CD4-positive, alpha-beta memory T cell (primary cell): ENCODE results near the gene KIF26A. TPM values are rescaled to one million over a fixed set of nuclear protein-coding genes. Genes with fewer than 3 reads are reported as not detected.

ENCODE experiments used
- CTCF ChIA-PET: fragments of 350-600 bp; sonication (Branson Sonifier 250); formaldehyde crosslinking; loops from one replicate; lab custom pipeline; 2021; ENCODE audit warnings: inconsistent platforms; ENCODE audit not compliant: partially characterized antibody; lab: Charles Lee
- POLR2A ChIA-PET: fragments of 350-600 bp; sonication (Branson Sonifier 250); formaldehyde crosslinking; loops from one replicate; lab custom pipeline; 2021; ENCODE audit not compliant: partially characterized antibody; lab: Charles Lee
- DNase-seq, 5 donors: peaks; one replicate each; pipeline versions ENCODE4 v3.0.0 to v3.0.0-alpha.2; 2020 to 2022; ENCODE audit warnings: mixed read lengths in 1 of 5
- H3K27ac ChIP-seq: one replicate; pipeline ENCODE4 v1.7.0; 2013; ENCODE audit warnings: low read depth, low read length
- H3K27me3 ChIP-seq: 2 replicates; pipeline ENCODE4 v1.7.0; 2013; ENCODE audit warnings: mild to moderate bottlenecking, low read length, moderate library complexity; ENCODE audit not compliant: insufficient read depth
- H3K36me3 ChIP-seq: 2 replicates; pipeline ENCODE4 v1.7.0; 2013; ENCODE audit warnings: mild to moderate bottlenecking, low read length, moderate library complexity; ENCODE audit not compliant: insufficient read depth
- H3K4me1 ChIP-seq: 2 replicates; pipeline ENCODE4 v1.7.0; 2013; ENCODE audit warnings: mild to moderate bottlenecking, low read length, moderate library complexity; ENCODE audit not compliant: insufficient read depth
- H3K4me3 ChIP-seq, 2 donors: one replicate each; pipeline ENCODE4 v1.7.0; 2013; ENCODE audit warnings: low read length in 2 of 2, mild to moderate bottlenecking in 1 of 2
- H3K9me3 ChIP-seq, 2 donors: one replicate each; pipeline ENCODE4 v1.7.0; 2013; ENCODE audit warnings: low read length in 2 of 2, control low read depth in 1 of 2; ENCODE audit not compliant: control insufficient read depth in 1 of 2
- H3K27ac Mint-ChIP-seq, 7 donors: one replicate each; pipeline ENCODE4 v1.8.0; 2020 to 2021; ENCODE audit warnings: mixed read lengths in 7 of 7, mild to moderate bottlenecking in 6 of 7, inconsistent platforms in 3 of 7, moderate library complexity in 3 of 7
- H3K27me3 Mint-ChIP-seq, 2 donors: one replicate each; pipeline ENCODE4 v1.8.0; 2020 to 2021; ENCODE audit warnings: mixed read lengths in 2 of 2
- H3K36me3 Mint-ChIP-seq, 2 donors: one replicate each; pipeline ENCODE4 v1.8.0; 2020 to 2021; ENCODE audit warnings: mixed read lengths in 2 of 2, inconsistent platforms in 1 of 2, mild to moderate bottlenecking in 1 of 2
- H3K4me1 Mint-ChIP-seq, 4 donors: one replicate each; pipeline ENCODE4 v1.8.0; 2020 to 2021; ENCODE audit warnings: mixed read lengths in 4 of 4, mild to moderate bottlenecking in 1 of 4
- H3K4me3 Mint-ChIP-seq, 8 donors: one replicate each; pipeline ENCODE4 v1.8.0; 2020 to 2021; ENCODE audit warnings: mixed read lengths in 8 of 8, mild to moderate bottlenecking in 7 of 8, moderate library complexity in 6 of 8, inconsistent platforms in 3 of 8
- H3K9me3 Mint-ChIP-seq, 8 donors: one replicate each; pipeline ENCODE4 v1.8.0; 2020 to 2021; ENCODE audit warnings: mixed read lengths in 8 of 8, mild to moderate bottlenecking in 5 of 8, inconsistent platforms in 3 of 8, moderate library complexity in 1 of 8
- intact Hi-C: fragments of 100-400 bp; cut with micrococcal nuclease; formaldehyde crosslinking; loops from one replicate; pipeline ENCODE4 v1.15.1; 2023
- polyA plus RNA-seq, 2 donors: library from polyadenylated mRNA; unstranded; fragments of 300-500 nt; fragmentation: Illumina TruSeq; gene quantifications; one replicate each; pipeline ENCODE4 v1.2.3, GENCODE V29; 2021
- total RNA-seq, 2 experiments: library from RNA; stranded (reverse); gene quantifications; one replicate each; pipeline ENCODE4 v1.2.3, GENCODE V29; 2021

KIF26A gene
- total and polyA plus RNA-seq, 4 experiments from 2014 or later, result 0.05 to 0.23 (median 0.22) TPM; not detected in 1

- ChIA-PET CTCF (no interaction called here), POLR2A (no interaction called here)
- no peaks in the 10 kb centered on the region for H3K4me1 Mint-ChIP-seq
- H3K27ac ChIP-seq, result no peak overlapping the region
- no peaks in the 10 kb centered on the region for H3K9me3 ChIP-seq
- no peaks in the 10 kb centered on the region for H3K27me3 ChIP-seq
- H3K4me3 Mint-ChIP-seq, result no peak overlapping the region
- intact Hi-C loops, result no loop called here
- no peak for DNase-seq
- H3K4me3 ChIP-seq, result no peak overlapping the region
- H3K27ac Mint-ChIP-seq, result no peak overlapping the region
- no peaks in the 10 kb centered on the region for H3K27me3 Mint-ChIP-seq
- H3K9me3 Mint-ChIP-seq, result no peaks in the 10 kb centered on the region
- H3K4me1 ChIP-seq, result no peaks in the 10 kb centered on the region
- H3K36me3 Mint-ChIP-seq, result no peaks in the 10 kb centered on the region
- no peaks in the 10 kb centered on the region for H3K36me3 ChIP-seq
These were observed 23.4 kb downstream of the KIF26A start for GRCh38 chr14:104161602-104162367.

- DNase-seq, result no peak
- H3K27me3 Mint-ChIP-seq, result no peaks in the 10 kb centered on the region
- ChIA-PET CTCF (no interaction called here), POLR2A (no interaction called here)
- intact Hi-C loops, result no loop called here
- H3K9me3 Mint-ChIP-seq, result no peaks in the 10 kb centered on the region
- Histone ChIP-seq H3K36me3 (no peaks in the 10 kb centered on the region), H3K27me3 (no peaks in the 10 kb centered on the region), H3K27ac (no peak overlapping the region), H3K4me1 (no peaks in the 10 kb centered on the region), H3K4me3 (no peak overlapping the region), H3K9me3 (no peaks in the 10 kb centered on the region)
- H3K4me3 Mint-ChIP-seq, result no peak overlapping the region
- no peaks in the 10 kb centered on the region for H3K36me3 Mint-ChIP-seq
- no peak overlapping the region for H3K27ac Mint-ChIP-seq
- H3K4me1 Mint-ChIP-seq, result no peaks in the 10 kb centered on the region
These were observed 24.1 kb downstream of the KIF26A start for GRCh38 chr14:104162495-104162894.

- no peaks in the 10 kb centered on the region for H3K36me3 ChIP-seq
- Mint-ChIP-seq H3K9me3 (no peaks in the 10 kb centered on the region), H3K27me3 (no peaks in the 10 kb centered on the region), H3K27ac (no peak overlapping the region), H3K36me3 (no peaks in the 10 kb centered on the region), H3K4me3 (no peak overlapping the region), H3K4me1 (no peaks in the 10 kb centered on the region)
- no peak for DNase-seq
- no peaks in the 10 kb centered on the region for H3K27me3 ChIP-seq
- no peak overlapping the region for H3K4me3 ChIP-seq
- no peaks in the 10 kb centered on the region for H3K4me1 ChIP-seq
- intact Hi-C loops, result no loop called here
- CTCF ChIA-PET, result no interaction called here
- H3K9me3 ChIP-seq, result no peaks in the 10 kb centered on the region
- no peak overlapping the region for H3K27ac ChIP-seq
- POLR2A ChIA-PET, result no interaction called here
These were observed 25.2 kb downstream of the KIF26A start for GRCh38 chr14:104163541-104163940.

GRCh38 chr14:104164041-104164440 lies 25.7 kb downstream of the KIF26A start:
- no peak overlapping the region for H3K4me3 ChIP-seq
- H3K27me3 ChIP-seq, result no peaks in the 10 kb centered on the region
- H3K4me3 Mint-ChIP-seq, result no peak overlapping the region
- no peaks in the 10 kb centered on the region for H3K4me1 ChIP-seq
- ChIA-PET CTCF (no interaction called here), POLR2A (no interaction called here)
- H3K9me3 ChIP-seq, result no peaks in the 10 kb centered on the region
- no peaks in the 10 kb centered on the region for H3K9me3 Mint-ChIP-seq
- H3K4me1 Mint-ChIP-seq, result no peaks in the 10 kb centered on the region
- no peak overlapping the region for H3K27ac Mint-ChIP-seq
- no peaks in the 10 kb centered on the region for H3K27me3 Mint-ChIP-seq
- no peak for DNase-seq
- H3K36me3 Mint-ChIP-seq, result no peaks in the 10 kb centered on the region
- H3K36me3 ChIP-seq, result no peaks in the 10 kb centered on the region
- intact Hi-C loops, result no loop called here
- H3K27ac ChIP-seq, result no peak overlapping the region

- Histone ChIP-seq H3K4me3 (no peak overlapping the region), H3K9me3 (no peaks in the 10 kb centered on the region), H3K27ac (no peak overlapping the region), H3K36me3 (no peaks in the 10 kb centered on the region), H3K27me3 (no peaks in the 10 kb centered on the region), H3K4me1 (no peaks in the 10 kb centered on the region)
- Mint-ChIP-seq H3K4me3 (no peak overlapping the region), H3K9me3 (no peaks in the 10 kb centered on the region), H3K36me3 (no peaks in the 10 kb centered on the region), H3K27me3 (no peaks in the 10 kb centered on the region), H3K27ac (no peak overlapping the region), H3K4me1 (no peaks in the 10 kb centered on the region)
- intact Hi-C loops, result no loop called here
- ChIA-PET POLR2A (no interaction called here), CTCF (no interaction called here)
- DNase-seq, result no peak
These were observed 26.1 kb downstream of the KIF26A start for GRCh38 chr14:104164512-104164911.

- no peaks in the 10 kb centered on the region for H3K4me1 Mint-ChIP-seq
- Histone ChIP-seq H3K27me3 (no peaks in the 10 kb centered on the region), H3K9me3 (no peaks in the 10 kb centered on the region), H3K36me3 (no peaks in the 10 kb centered on the region), H3K27ac (no peak overlapping the region), H3K4me3 (no peak overlapping the region), H3K4me1 (no peaks in the 10 kb centered on the region)
- H3K27me3 Mint-ChIP-seq, result no peaks in the 10 kb centered on the region
- H3K27ac Mint-ChIP-seq, result no peak overlapping the region
- ChIA-PET POLR2A (no interaction called here), CTCF (no interaction called here)
- H3K4me3 Mint-ChIP-seq, result no peak overlapping the region
- no peaks in the 10 kb centered on the region for H3K36me3 Mint-ChIP-seq
- no peak for DNase-seq
- intact Hi-C loops, result no loop called here
- no peaks in the 10 kb centered on the region for H3K9me3 Mint-ChIP-seq
These were observed 28.3 kb downstream of the KIF26A start for GRCh38 chr14:104166698-104167097.

- H3K9me3 ChIP-seq, result no peaks in the 10 kb centered on the region
- no peak for DNase-seq
- ChIA-PET POLR2A (no interaction called here), CTCF (no interaction called here)
- no peaks in the 10 kb centered on the region for H3K36me3 Mint-ChIP-seq
- no peak overlapping the region for H3K4me3 ChIP-seq
- H3K4me1 ChIP-seq, result no peaks in the 10 kb centered on the region
- no peak overlapping the region for H3K27ac Mint-ChIP-seq
- H3K36me3 ChIP-seq, result no peaks in the 10 kb centered on the region
- no peak overlapping the region for H3K27ac ChIP-seq
- intact Hi-C loops, result no loop called here
- no peaks in the 10 kb centered on the region for H3K27me3 Mint-ChIP-seq
- no peaks in the 10 kb centered on the region for H3K4me1 Mint-ChIP-seq
- H3K27me3 ChIP-seq, result no peaks in the 10 kb centered on the region
- H3K9me3 Mint-ChIP-seq, result no peaks in the 10 kb centered on the region
- no peak overlapping the region for H3K4me3 Mint-ChIP-seq
These were observed 30.2 kb downstream of the KIF26A start for GRCh38 chr14:104168603-104169002.
